Hematopoietic multipotent progenitor cell treated with erythropoietin and hydrocortisone succinate and interleukin-3 and kit ligand, for 6 days (in vitro differentiated cells): ENCODE data around the gene NRSN1.

Experiments
- DNase-seq: peaks from one replicate; pipeline ENCODE4 v3.0.0-alpha.2; 2015

The NRSN1 gene, protein sequence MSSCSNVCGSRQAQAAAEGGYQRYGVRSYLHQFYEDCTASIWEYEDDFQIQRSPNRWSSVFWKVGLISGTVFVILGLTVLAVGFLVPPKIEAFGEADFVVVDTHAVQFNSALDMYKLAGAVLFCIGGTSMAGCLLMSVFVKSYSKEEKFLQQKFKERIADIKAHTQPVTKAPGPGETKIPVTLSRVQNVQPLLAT

DNA sequence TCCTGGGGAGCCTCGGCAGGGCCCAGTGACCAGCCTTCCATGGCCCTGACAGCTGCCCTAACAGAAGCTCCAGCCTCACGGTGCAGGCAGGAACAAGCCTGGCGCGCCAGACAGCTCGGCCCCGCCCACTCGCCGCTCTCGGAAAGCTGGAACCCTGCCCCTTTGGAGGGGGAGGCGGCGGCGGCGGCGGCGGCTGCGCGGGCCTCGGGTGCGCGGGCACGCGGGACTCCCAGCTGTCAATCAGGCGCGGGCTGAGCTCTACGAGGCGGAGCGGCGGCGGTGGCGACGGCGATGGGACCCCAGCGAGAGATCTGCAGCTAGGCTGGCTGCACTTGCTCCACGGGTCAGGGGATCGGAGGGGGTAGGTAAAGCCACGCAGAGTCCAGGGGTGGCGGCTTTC, at the start of gene NRSN1:
Gene NRSN1, plus strand, starts transcription at position 236 of the 400 bp plus-strand sequence. CDS start 8,113 bp downstream, outside the sequence.
- peak; percentile 23 for DNase-seq

- DNase-seq, result no peak
Observed at GRCh38 chr6:24078200-24078599, 47.8 kb upstream of the NRSN1 start.

DNA sequence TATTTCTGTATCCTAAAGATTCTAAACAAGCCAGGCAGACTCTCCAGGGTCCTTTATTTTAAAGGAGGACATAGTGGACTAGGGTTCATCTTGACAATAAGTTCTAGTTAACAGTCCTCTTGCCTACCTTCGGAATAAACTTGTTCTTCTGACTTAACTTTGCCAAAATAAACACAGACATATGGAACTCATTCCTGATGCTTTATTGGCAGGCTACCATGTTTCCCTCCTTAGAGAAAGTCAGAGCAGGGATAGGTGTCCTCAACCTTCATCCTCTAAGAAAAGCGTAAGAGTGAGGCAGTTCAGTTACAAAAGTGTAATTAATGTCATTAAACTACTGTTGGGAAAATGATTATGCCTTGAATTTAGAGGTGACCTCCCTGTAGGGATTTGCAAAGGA, 46.9 kb upstream of the NRSN1 start:
- DNase-seq, result no peak

GRCh38 chr6:24080711-24081110, 45.3 kb upstream of the NRSN1 start:
- DNase-seq, result no peak

- DNase-seq, result no peak
Observed at GRCh38 chr6:24089736-24090135, 36.3 kb upstream of the NRSN1 start.

GRCh38 chr6:24092407-24092806, 33.6 kb upstream of the NRSN1 start:
- no peak for DNase-seq

GRCh38 chr6:24093381-24093780, 32.6 kb upstream of the NRSN1 start:
- DNase-seq, result no peak

- DNase-seq, result no peak
Observed at GRCh38 chr6:24099181-24099580, 26.8 kb upstream of the NRSN1 start.

GRCh38 chr6:24100024-24100769, 25.8 kb upstream of the NRSN1 start:
- no peak for DNase-seq

- DNase-seq, result no peak
Observed at GRCh38 chr6:24100770-24101155, 25.3 kb upstream of the NRSN1 start.

GRCh38 chr6:24105191-24105590, 20.8 kb upstream of the NRSN1 start:
- DNase-seq, result no peak

DNA sequence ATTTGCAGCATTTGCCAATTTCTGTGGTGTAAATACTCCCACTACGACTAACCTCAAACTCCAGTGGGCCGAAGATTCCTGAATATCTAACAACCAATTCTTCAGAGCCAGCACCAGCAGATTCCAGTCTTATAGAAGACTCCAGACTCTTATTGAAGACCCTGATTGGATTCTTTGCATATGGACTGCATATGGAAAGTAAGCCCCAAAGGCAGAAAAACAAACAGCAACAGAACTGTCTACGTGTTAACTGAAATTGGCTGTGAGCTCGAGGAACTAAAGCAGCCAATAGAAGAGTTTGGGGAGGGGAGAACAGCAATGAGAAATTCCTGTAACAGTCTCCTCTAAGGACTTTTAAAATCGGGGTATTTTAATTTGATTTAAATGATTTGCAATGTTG, 19.7 kb upstream of the NRSN1 start:
- no peak for DNase-seq

- no peak for DNase-seq
Observed at GRCh38 chr6:24107294-24107693, 18.7 kb upstream of the NRSN1 start.

GRCh38 chr6:24108056-24108455, 18.0 kb upstream of the NRSN1 start:
- no peak for DNase-seq

- no peak for DNase-seq
Observed at GRCh38 chr6:24110417-24110816, 15.6 kb upstream of the NRSN1 start.

DNA sequence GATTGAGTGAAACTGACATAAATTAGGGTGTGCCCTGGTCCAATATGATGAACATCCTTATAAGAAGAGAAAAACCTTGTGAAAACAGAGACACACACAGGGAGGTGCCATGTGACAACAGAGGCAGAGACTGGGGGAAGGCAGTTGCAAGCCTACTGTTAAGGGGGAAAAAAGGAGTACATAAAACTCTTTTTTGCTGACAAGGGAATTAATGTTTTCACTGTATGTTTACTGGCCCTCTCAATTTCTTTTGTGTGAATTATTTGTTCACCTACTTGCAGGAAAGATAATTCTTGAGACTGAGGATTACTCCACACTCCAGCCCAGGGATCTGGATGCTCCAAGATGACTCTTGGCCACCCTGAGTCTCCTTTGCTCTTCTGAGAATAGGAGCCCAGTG, 12.1 kb upstream of the NRSN1 start:
- DNase-seq, result no peak

DNA sequence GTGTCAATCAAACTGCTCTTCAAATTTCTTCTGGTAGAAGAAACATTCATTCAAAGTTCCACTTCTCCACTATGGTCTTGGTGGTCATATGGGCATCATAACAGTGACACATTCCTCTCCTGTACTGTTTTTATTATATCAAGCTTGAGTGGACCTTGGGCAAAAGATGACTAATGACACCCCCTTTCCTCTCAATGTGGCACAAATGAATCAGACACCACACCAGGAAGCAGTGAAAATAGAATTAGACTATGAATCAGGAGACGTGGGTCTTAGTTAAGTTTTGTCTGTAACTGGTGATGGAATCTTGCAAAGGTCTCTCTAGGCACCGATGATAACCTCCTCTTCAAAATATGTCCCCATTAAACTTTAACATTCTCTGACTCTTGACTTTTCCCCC, 9.0 kb upstream of the NRSN1 start:
- DNase-seq, result no peak

DNA sequence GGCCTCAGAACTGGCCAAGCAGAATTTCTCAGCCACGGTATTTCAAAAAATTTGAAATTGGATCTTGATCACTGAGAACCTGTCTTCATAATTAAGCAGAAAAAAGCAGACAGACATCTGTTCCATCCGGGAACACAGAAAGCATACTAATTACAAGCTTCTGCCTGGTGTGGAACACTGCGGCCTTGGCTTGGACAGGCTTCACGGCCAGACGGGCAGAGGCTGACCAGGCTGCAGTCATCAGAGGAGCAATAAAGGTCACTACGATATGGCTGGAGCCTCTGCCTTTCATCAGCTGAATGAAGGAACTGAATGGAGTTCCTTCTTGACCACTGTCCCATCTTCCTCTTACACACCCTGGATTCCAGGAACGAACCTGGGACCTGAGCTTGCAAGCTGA, 3.9 kb upstream of the NRSN1 start:
- no peak for DNase-seq

- DNase-seq, result peak; percentile 90
Observed at GRCh38 chr6:24126586-24127192, 674 bp downstream of the NRSN1 start.

GRCh38 chr6:24127316-24127715, 1.3 kb downstream of the NRSN1 start:
- no peak for DNase-seq

DNA sequence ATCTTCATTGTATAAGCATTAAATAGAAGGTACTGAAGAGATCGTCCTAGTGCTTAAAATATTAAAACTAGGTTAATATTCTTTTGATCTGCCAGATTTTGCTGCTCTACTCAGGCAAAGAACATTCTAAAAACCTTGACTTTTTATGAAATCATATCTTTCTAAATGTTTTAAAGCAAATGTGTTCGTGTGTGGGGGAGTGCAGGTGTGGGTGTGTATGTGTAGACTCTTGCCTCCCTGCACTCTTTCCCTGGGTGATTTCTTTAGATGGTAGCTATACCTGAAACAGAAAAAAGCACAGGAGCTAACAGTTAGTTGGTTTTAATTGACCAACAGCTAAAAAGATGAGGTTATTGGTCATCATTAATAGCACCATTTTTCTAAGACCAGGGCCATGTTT, 5.7 kb downstream of the NRSN1 start:
- no peak for DNase-seq

DNA sequence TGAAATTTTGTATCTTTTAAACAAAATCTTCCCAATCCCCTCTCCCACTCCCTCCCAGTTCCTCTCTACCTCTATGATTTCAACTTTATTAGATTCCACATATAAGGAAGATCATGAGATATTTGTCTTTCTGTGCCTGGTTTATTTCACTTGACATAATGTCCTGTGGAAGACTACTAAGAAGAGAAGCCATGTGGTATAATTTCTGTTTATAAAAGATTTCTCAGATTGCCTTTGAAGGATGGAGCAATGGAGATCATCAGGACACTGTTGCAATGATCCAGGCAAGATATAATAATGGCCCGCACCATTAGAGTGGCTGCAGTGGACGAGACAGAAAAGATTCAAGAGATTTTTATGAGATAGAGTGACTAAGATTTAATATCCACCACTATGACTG, 13.1 kb downstream of the NRSN1 start:
- DNase-seq, result no peak

- no peak for DNase-seq
Observed at GRCh38 chr6:24139639-24140038, 13.6 kb downstream of the NRSN1 start.

GRCh38 chr6:24140591-24140990, 14.6 kb downstream of the NRSN1 start:
- no peak for DNase-seq
